ENCODE measurements around the gene ZNF45. TPM values are rescaled to one million over a fixed set of nuclear protein-coding genes. Genes with fewer than 3 reads are reported as not detected.
"Not testable (repeated sequence)": the region's sequence is repeated elsewhere in the genome, so short reads cannot be mapped to it uniquely, and the experiment has no call there.

The ZNF45 gene
- polyA plus RNA-seq, 3 donors: 2.1 to 6.3 (median 6.0) TPM

- WGBS (ENCODE audit: insufficient coverage): no CpG with 5 or more reads among the region's 1 CpG
- H3K9me3 ChIP-seq (replicated peaks in 1 of 2; ENCODE audit: control insufficient read depth in 1 of 2, insufficient read depth in 1 of 2, low read length in 2 of 2): peaks cover 18 to 50% of the 10 kb centered on the region in 2 donors
- H3K9ac ChIP-seq (ENCODE audit: insufficient read depth, low read length, poor library complexity, severe bottlenecking); H3K4me3 ChIP-seq (replicated peaks in 1 of 3; ENCODE audit: low read depth in 2 of 3, low read length in 3 of 3); H3K4me3 Mint-ChIP-seq; H3K79me2 ChIP-seq (ENCODE audit: insufficient read depth, low read length); H3K4me1 Mint-ChIP-seq; H3K27ac Mint-ChIP-seq; H3K36me3 Mint-ChIP-seq; H3K4me1 ChIP-seq (ENCODE audit: control insufficient read depth in 1 of 2, insufficient read depth in 2 of 2, low read length in 2 of 2); H3K36me3 ChIP-seq (replicated peaks in 1 of 2; ENCODE audit: control insufficient read depth in 1 of 2, insufficient read depth in 2 of 2, low read length in 2 of 2); intact Hi-C loops (cut with micrococcal nuclease); H3K27ac ChIP-seq (ENCODE audit: low read depth in 1 of 2, low read length in 2 of 2); H3K4me2 ChIP-seq (replicated peaks; ENCODE audit: extremely low read depth, low read length, poor library complexity, severe bottlenecking); DNase-seq; H3K27me3 Mint-ChIP-seq (ENCODE audit: low read depth in 3 of 3); H3K27me3 ChIP-seq (ENCODE audit: control insufficient read depth in 2 of 2, insufficient read depth in 2 of 2, low read length in 2 of 2); H4K20me1 ChIP-seq (ENCODE audit: insufficient read depth, low read length); H2AFZ ChIP-seq (ENCODE audit: insufficient read depth, low read depth, low read length, poor library complexity, severe bottlenecking): not testable (repeated sequence)
- peaks cover 48 to 86% (median 75%) of the 10 kb centered on the region in 7 donors for H3K9me3 Mint-ChIP-seq
Measured at GRCh38 chr19:43947412-43947811, 12.3 kb upstream of the ZNF45 start.

- Histone ChIP-seq H3K9ac (ENCODE audit: insufficient read depth, low read length, poor library complexity, severe bottlenecking) (no peak overlapping the region), H4K20me1 (ENCODE audit: insufficient read depth, low read length) (no peaks in the 10 kb centered on the region), H3K27me3 (ENCODE audit: control insufficient read depth in 2 of 2, insufficient read depth in 2 of 2, low read length in 2 of 2) (no peaks in the 10 kb centered on the region), H2AFZ (ENCODE audit: insufficient read depth, low read depth, low read length, poor library complexity, severe bottlenecking) (no peak overlapping the region), H3K27ac (ENCODE audit: low read depth in 1 of 2, low read length in 2 of 2) (no peak overlapping the region), H3K4me1 (ENCODE audit: control insufficient read depth in 1 of 2, insufficient read depth in 2 of 2, low read length in 2 of 2) (no peaks in the 10 kb centered on the region), H3K36me3 (replicated peaks in 1 of 2; ENCODE audit: control insufficient read depth in 1 of 2, insufficient read depth in 2 of 2, low read length in 2 of 2) (no peaks in the 10 kb centered on the region), H3K79me2 (ENCODE audit: insufficient read depth, low read length) (no peaks in the 10 kb centered on the region), H3K4me3 (replicated peaks in 1 of 3; ENCODE audit: low read depth in 2 of 3, low read length in 3 of 3) (no peak overlapping the region), H3K9me3 (replicated peaks in 1 of 2; ENCODE audit: control insufficient read depth in 1 of 2, insufficient read depth in 1 of 2, low read length in 2 of 2) (peaks cover 14 to 37% of the 10 kb centered on the region in 2 donors), H3K4me2 (replicated peaks; ENCODE audit: extremely low read depth, low read length, poor library complexity, severe bottlenecking) (no peak overlapping the region)
- no peak overlapping the region for H3K27ac Mint-ChIP-seq
- peaks cover 25 to 70% (median 44%) of the 10 kb centered on the region in 7 donors for H3K9me3 Mint-ChIP-seq
- H3K36me3 Mint-ChIP-seq: no peaks in the 10 kb centered on the region
- no peak for TF ChIP-seq CTCF (IDR thresholded peaks at IDR 0.05)
- peak overlapping the region in 1 of 2 donors; percentile 65 for H3K4me3 Mint-ChIP-seq
- WGBS (ENCODE audit: insufficient coverage): no CpG with 5 or more reads among the region's 5 CpGs
- intact Hi-C loops (cut with micrococcal nuclease): no loop called here
- DNase-seq: no peak
- peaks cover 2 to 11% (median 5%) of the 10 kb centered on the region in 3 donors for H3K27me3 Mint-ChIP-seq (ENCODE audit: low read depth in 3 of 3)
- no peaks in the 10 kb centered on the region for H3K4me1 Mint-ChIP-seq
Measured at GRCh38 chr19:43941209-43941608, 6.1 kb upstream of the ZNF45 start.

Measured in CD14-positive monocyte (primary cell).